GM11168 (cell line): Measurements from ENCODE around the gene YWHAG.

ENCODE experiments used
- in situ Hi-C: fragments of 300-500 bp; cut with MboI; formaldehyde crosslinking; loops from one replicate; pipeline ENCODE4 v1.12.0; 2022; ENCODE audit warnings: low sequenced_read_pairs; ENCODE audit not compliant: unreplicated experiment

YWHAG gene

GRCh38 chr7:76282344-76283253 lies 76.2 kb downstream of the YWHAG start:
- in situ Hi-C loops = loop anchor here (10.0 kb wide), 1 partner anchor 98 kb away; no protein-coding TSS in a partner anchor

GRCh38 chr7:76281706-76282343 lies 77.0 kb downstream of the YWHAG start:
- in situ Hi-C loops = loop anchor here (10.0 kb wide), 1 partner anchor 97 kb away; no protein-coding TSS in a partner anchor

- in situ Hi-C loops = loop anchor here (10.0 kb wide), 1 partner anchor 96 kb away; no protein-coding TSS in a partner anchor
These were observed 77.6 kb downstream of the YWHAG start for GRCh38 chr7:76281006-76281705.

GRCh38 chr7:76280408-76280807 lies 78.4 kb downstream of the YWHAG start:
- in situ Hi-C loops = loop anchor here (10.0 kb wide), 1 partner anchor 96 kb away; no protein-coding TSS in a partner anchor

- in situ Hi-C loops = no loop called here
These were observed 80.3 kb downstream of the YWHAG start for GRCh38 chr7:76278540-76278939.
